Naive thymus-derived CD4-positive, alpha-beta T cell (primary cell): ENCODE results near the gene KCNH8. TPM values are rescaled to one million over a fixed set of nuclear protein-coding genes. Genes with fewer than 3 reads are reported as not detected.

Source experiments
- ATAC-seq: fragments of 150-1000 bp; cut with Tn5 transposase; 2 replicates; pipeline ENCODE4 v1.10.0; 2021; ENCODE audit warnings: mild to moderate bottlenecking, moderate library complexity
- CTCF ChIA-PET: fragments of 350-600 bp; sonication (Branson Sonifier 250); formaldehyde crosslinking; loops from one replicate; lab custom pipeline; 2021; ENCODE audit warnings: antibody characterized with exemption; lab: Charles Lee
- POLR2A ChIA-PET: fragments of 350-600 bp; sonication (Branson Sonifier 250); formaldehyde crosslinking; loops from one replicate; lab custom pipeline; 2021; ENCODE audit warnings: antibody characterized with exemption, inconsistent platforms; lab: Charles Lee
- DNase-seq, 9 donors: peaks; one replicate each; pipeline versions ENCODE4 v3.0.0 to v3.0.0-alpha.2; 2020 to 2022; ENCODE audit warnings: mixed read lengths in 1 of 9
- H3K27ac ChIP-seq: one replicate; pipeline ENCODE4 v1.7.0; 2013; ENCODE audit warnings: mild to moderate bottlenecking, low read depth, low read length, moderate library complexity
- H3K27me3 ChIP-seq, 2 donors: one replicate each; pipeline ENCODE4 v1.7.0; 2013; ENCODE audit warnings: low read length in 2 of 2, mild to moderate bottlenecking in 2 of 2, moderate library complexity in 2 of 2; ENCODE audit not compliant: control insufficient read depth in 2 of 2, insufficient read depth in 2 of 2
- H3K36me3 ChIP-seq, 3 experiments: 1 replicate in 2 of 3; 2 replicates in 1 of 3; pipeline ENCODE4 v1.7.0; 2013; ENCODE audit warnings: low read length in 3 of 3, mild to moderate bottlenecking in 3 of 3, moderate library complexity in 1 of 3; ENCODE audit not compliant: insufficient read depth in 3 of 3, control insufficient read depth in 2 of 3
- H3K4me1 ChIP-seq, 2 donors: one replicate each; pipeline ENCODE4 v1.7.0; 2013; ENCODE audit warnings: low read length in 2 of 2, mild to moderate bottlenecking in 2 of 2, moderate library complexity in 1 of 2; ENCODE audit not compliant: control insufficient read depth in 2 of 2, insufficient read depth in 2 of 2
- H3K4me3 ChIP-seq: 2 replicates; pipeline ENCODE4 v1.7.0; 2013; ENCODE audit warnings: mild to moderate bottlenecking, low read length
- H3K9me3 ChIP-seq, 3 experiments: 1 replicate in 2 of 3; 2 replicates in 1 of 3; pipeline ENCODE4 v1.7.0; 2013; ENCODE audit warnings: low read length in 3 of 3; ENCODE audit not compliant: control insufficient read depth in 2 of 3
- H3K27ac Mint-ChIP-seq, 9 donors: one replicate each; pipeline ENCODE4 v1.8.0; 2020 to 2022; ENCODE audit warnings: mixed read lengths in 9 of 9, mild to moderate bottlenecking in 8 of 9, moderate library complexity in 5 of 9, inconsistent platforms in 2 of 9
- H3K27me3 Mint-ChIP-seq, 5 donors: one replicate each; pipeline ENCODE4 v1.8.0; 2021 to 2022; ENCODE audit warnings: mixed read lengths in 5 of 5, mild to moderate bottlenecking in 1 of 5
- H3K36me3 Mint-ChIP-seq, 5 donors: one replicate each; pipeline ENCODE4 v1.8.0; 2020 to 2022; ENCODE audit warnings: mixed read lengths in 5 of 5, mild to moderate bottlenecking in 3 of 5, inconsistent platforms in 1 of 5
- H3K4me1 Mint-ChIP-seq, 7 donors: one replicate each; pipeline ENCODE4 v1.8.0; 2020 to 2022; ENCODE audit warnings: mixed read lengths in 7 of 7, mild to moderate bottlenecking in 3 of 7, inconsistent platforms in 1 of 7
- H3K4me3 Mint-ChIP-seq, 10 donors: one replicate each; pipeline ENCODE4 v1.8.0; 2020 to 2022; ENCODE audit warnings: mild to moderate bottlenecking in 10 of 10, mixed read lengths in 10 of 10, moderate library complexity in 6 of 10, inconsistent platforms in 2 of 10
- H3K9me3 Mint-ChIP-seq, 11 donors: one replicate each; pipeline ENCODE4 v1.8.0; 2020 to 2022; ENCODE audit warnings: mixed read lengths in 11 of 11, mild to moderate bottlenecking in 4 of 11, inconsistent platforms in 1 of 11, moderate library complexity in 1 of 11
- intact Hi-C, 2 donors: fragments of 100-400 bp; cut with micrococcal nuclease; formaldehyde crosslinking; loops; one replicate each; pipeline ENCODE4 v1.15.1; 2023
- polyA plus RNA-seq, 2 donors: library from polyadenylated mRNA; unstranded; fragments of 300-500 nt; fragmentation: Illumina TruSeq; gene quantifications; one replicate each; pipeline ENCODE4 v1.2.3, GENCODE V29; 2021
- total RNA-seq, 6 experiments: library from RNA in 5 of 6; stranded (reverse) in 5 of 6; gene quantifications; 1 replicate in 5 of 6; 2 replicates in 1 of 6; pipeline ENCODE4 v1.2.3 and lab custom pipeline; 2021 to 2026

KCNH8 gene
- total and polyA plus RNA-seq, 7 experiments from 2014 or later, result 0.16 to 0.29 (median 0.22) TPM; not detected in 4

DNA sequence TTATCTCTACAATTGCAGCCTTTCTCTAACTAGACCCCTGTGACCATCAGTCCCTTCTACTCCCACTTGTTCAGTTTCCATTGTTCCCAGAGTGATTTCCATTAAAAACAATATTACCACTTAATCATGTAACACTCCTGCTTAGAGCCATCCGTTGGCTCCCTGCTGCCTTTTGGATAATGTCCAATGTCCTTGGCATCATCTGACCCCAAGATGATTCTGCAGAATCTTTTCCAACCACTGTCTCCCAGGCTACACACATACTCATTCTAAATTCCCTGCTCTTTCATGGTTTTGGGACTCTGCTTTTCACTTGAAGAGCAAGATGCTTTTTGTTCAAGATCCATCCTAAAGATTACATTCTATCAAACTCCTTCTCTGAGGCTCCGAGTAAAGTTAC, 7.1 kb downstream of the KCNH8 start:
- H3K4me3 Mint-ChIP-seq, result no peak overlapping the region
- H3K27ac Mint-ChIP-seq, result no peak overlapping the region
- Histone ChIP-seq H3K4me1 (no peaks in the 10 kb centered on the region), H3K36me3 (no peaks in the 10 kb centered on the region), H3K27ac (no peak overlapping the region), H3K4me3 (no peak overlapping the region), H3K27me3 (no peaks in the 10 kb centered on the region), H3K9me3 (no peaks in the 10 kb centered on the region)
- no peak for DNase-seq
- CTCF ChIA-PET, result no interaction called here
- ATAC-seq, result no peak
- no peaks in the 10 kb centered on the region for H3K4me1 Mint-ChIP-seq
- POLR2A ChIA-PET, result no interaction called here
- H3K9me3 Mint-ChIP-seq, result peaks cover 0 to 6% (median 0%) of the 10 kb centered on the region in 11 donors
- H3K36me3 Mint-ChIP-seq, result no peaks in the 10 kb centered on the region
- peaks cover 15 to 30% (median 21%) of the 10 kb centered on the region in 5 donors for H3K27me3 Mint-ChIP-seq
- intact Hi-C loops, result no loop called here

- Mint-ChIP-seq H3K36me3 (no peaks in the 10 kb centered on the region), H3K9me3 (peaks cover 0 to 5% (median 0%) of the 10 kb centered on the region in 11 donors), H3K27ac (no peak overlapping the region), H3K4me3 (no peak overlapping the region), H3K4me1 (no peaks in the 10 kb centered on the region), H3K27me3 (peaks cover 12 to 25% (median 20%) of the 10 kb centered on the region in 5 donors)
- Histone ChIP-seq H3K27me3 (no peaks in the 10 kb centered on the region), H3K4me3 (no peak overlapping the region), H3K9me3 (no peaks in the 10 kb centered on the region), H3K36me3 (no peaks in the 10 kb centered on the region), H3K4me1 (no peaks in the 10 kb centered on the region), H3K27ac (no peak overlapping the region)
- CTCF ChIA-PET, result no interaction called here
- intact Hi-C loops, result no loop called here
- DNase-seq, result no peak
- no peak for ATAC-seq
- POLR2A ChIA-PET, result interaction anchor here (0.9 kb wide), 1 partner anchor 10 kb away, joined by 3 read pairs; no protein-coding TSS in a partner anchor
Measured at GRCh38 chr3:19159966-19160635, 11.8 kb downstream of the KCNH8 start.

- Histone ChIP-seq H3K4me3 (no peak overlapping the region), H3K27ac (no peak overlapping the region), H3K4me1 (no peaks in the 10 kb centered on the region), H3K36me3 (no peaks in the 10 kb centered on the region), H3K9me3 (no peaks in the 10 kb centered on the region), H3K27me3 (no peaks in the 10 kb centered on the region)
- CTCF ChIA-PET, result interaction anchor here (1.0 kb wide), 1 partner anchor 16 kb away, joined by 3 read pairs; no protein-coding TSS in a partner anchor
- no peak for DNase-seq
- no peak overlapping the region for H3K4me3 Mint-ChIP-seq
- intact Hi-C loops, result no loop called here
- peaks cover 0 to 4% (median 0%) of the 10 kb centered on the region in 11 donors for H3K9me3 Mint-ChIP-seq
- no peak for ATAC-seq
- H3K4me1 Mint-ChIP-seq, result no peaks in the 10 kb centered on the region
- H3K36me3 Mint-ChIP-seq, result no peaks in the 10 kb centered on the region
- no peak overlapping the region for H3K27ac Mint-ChIP-seq
- POLR2A ChIA-PET, result no interaction called here
- H3K27me3 Mint-ChIP-seq, result peaks cover 6 to 16% (median 11%) of the 10 kb centered on the region in 5 donors
Measured at GRCh38 chr3:19165654-19166053, 17.3 kb downstream of the KCNH8 start.

DNA sequence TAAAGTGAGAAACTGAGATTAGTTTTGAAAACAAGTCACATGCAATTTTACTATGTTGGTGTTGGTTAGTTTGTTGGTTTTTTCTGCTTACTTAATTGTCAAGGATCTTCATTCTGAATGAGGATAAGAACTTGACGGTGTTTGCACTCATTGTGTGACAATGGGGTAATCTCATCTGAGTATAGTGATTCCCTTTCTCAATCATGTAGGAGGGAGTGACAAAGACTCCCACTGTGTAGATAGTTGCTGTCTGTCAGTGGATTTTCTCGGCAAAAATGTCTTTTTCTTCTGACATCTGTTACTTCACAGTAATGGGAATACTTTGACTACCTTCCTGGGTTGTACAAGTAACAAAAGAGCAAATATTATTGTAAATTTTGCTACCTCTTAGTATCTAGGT, 23.5 kb downstream of the KCNH8 start:
- Histone ChIP-seq H3K36me3 (no peaks in the 10 kb centered on the region), H3K27ac (no peak overlapping the region), H3K4me3 (no peak overlapping the region), H3K4me1 (no peaks in the 10 kb centered on the region), H3K27me3 (no peaks in the 10 kb centered on the region), H3K9me3 (no peaks in the 10 kb centered on the region)
- Mint-ChIP-seq H3K9me3 (peaks cover 0 to 4% (median 0%) of the 10 kb centered on the region in 11 donors), H3K27ac (no peak overlapping the region), H3K36me3 (no peaks in the 10 kb centered on the region), H3K4me3 (no peak overlapping the region), H3K4me1 (no peaks in the 10 kb centered on the region), H3K27me3 (peaks cover 0 to 19% (median 6%) of the 10 kb centered on the region in 5 donors)
- no peak for DNase-seq
- intact Hi-C loops, result no loop called here
- no peak for ATAC-seq
- POLR2A ChIA-PET, result no interaction called here
- CTCF ChIA-PET, result no interaction called here

- Mint-ChIP-seq H3K4me1 (no peaks in the 10 kb centered on the region), H3K27ac (no peak overlapping the region), H3K36me3 (no peaks in the 10 kb centered on the region), H3K4me3 (no peak overlapping the region), H3K9me3 (peaks cover 0 to 4% (median 0%) of the 10 kb centered on the region in 11 donors), H3K27me3 (peaks cover 6 to 24% (median 9%) of the 10 kb centered on the region in 5 donors)
- ATAC-seq (no peak), DNase-seq (no peak)
- intact Hi-C loops, result no loop called here
- Histone ChIP-seq H3K27me3 (peaks cover 0 to 4% of the 10 kb centered on the region in 2 donors), H3K9me3 (no peaks in the 10 kb centered on the region), H3K27ac (no peak overlapping the region), H3K4me3 (no peak overlapping the region), H3K4me1 (no peaks in the 10 kb centered on the region), H3K36me3 (no peaks in the 10 kb centered on the region)
- ChIA-PET CTCF (no interaction called here), POLR2A (no interaction called here)
Measured at GRCh38 chr3:19173945-19174344, 25.6 kb downstream of the KCNH8 start.

DNA sequence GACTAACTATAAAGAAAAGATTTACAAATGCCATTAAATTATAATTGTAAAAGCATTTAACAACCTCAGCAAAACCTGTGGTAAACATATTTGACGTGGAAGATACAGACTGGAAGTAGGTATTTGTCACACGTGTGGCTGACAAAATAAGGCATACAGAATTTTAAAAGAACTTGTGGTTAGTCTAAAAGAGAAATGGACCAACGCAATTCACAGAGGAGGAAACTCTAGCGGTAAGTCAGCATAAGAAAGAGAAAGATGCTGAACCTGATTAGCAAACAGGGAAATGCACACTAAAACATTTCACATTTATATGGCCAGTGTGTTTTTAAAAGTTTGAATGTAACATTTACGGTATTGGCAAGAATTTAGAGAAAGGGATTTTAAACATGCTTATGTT, 35.3 kb downstream of the KCNH8 start:
- no peaks in the 10 kb centered on the region for H3K36me3 Mint-ChIP-seq
- no peaks in the 10 kb centered on the region for H3K27me3 ChIP-seq
- ChIA-PET POLR2A (no interaction called here), CTCF (no interaction called here)
- H3K4me3 ChIP-seq, result no peak overlapping the region
- H3K4me1 ChIP-seq, result no peaks in the 10 kb centered on the region
- intact Hi-C loops, result no loop called here
- no peaks in the 10 kb centered on the region for H3K9me3 Mint-ChIP-seq
- DNase-seq (no peak), ATAC-seq (no peak)
- no peaks in the 10 kb centered on the region for H3K36me3 ChIP-seq
- H3K27ac Mint-ChIP-seq, result no peak overlapping the region
- H3K27ac ChIP-seq, result no peak overlapping the region
- peaks cover 0 to 18% (median 2%) of the 10 kb centered on the region in 5 donors for H3K27me3 Mint-ChIP-seq
- H3K4me3 Mint-ChIP-seq, result no peak overlapping the region
- peaks cover 0 to 2% (median 0%) of the 10 kb centered on the region in 7 donors for H3K4me1 Mint-ChIP-seq
- H3K9me3 ChIP-seq, result no peaks in the 10 kb centered on the region

DNA sequence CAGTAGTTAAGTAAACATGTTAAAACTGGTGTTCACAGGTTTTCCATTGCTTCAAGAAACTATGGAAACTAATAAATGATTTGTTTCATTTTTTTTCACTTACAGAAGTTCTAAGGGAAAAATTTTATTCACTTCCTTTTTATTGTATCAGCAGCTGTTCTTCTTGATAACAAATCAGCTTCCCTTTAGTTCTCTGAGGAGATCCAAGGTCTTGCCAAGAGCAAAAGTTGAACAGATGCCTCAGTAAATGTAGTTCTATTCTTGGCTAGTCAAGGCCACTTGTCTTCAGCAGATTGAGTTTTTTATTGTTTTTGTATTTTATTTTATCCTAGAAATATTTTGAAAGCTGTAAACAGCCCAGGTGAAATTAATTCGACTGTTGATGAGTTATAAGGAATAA, 41.8 kb downstream of the KCNH8 start:
- Histone ChIP-seq H3K4me1 (no peaks in the 10 kb centered on the region), H3K36me3 (no peaks in the 10 kb centered on the region), H3K9me3 (no peaks in the 10 kb centered on the region), H3K4me3 (no peak overlapping the region), H3K27me3 (no peaks in the 10 kb centered on the region), H3K27ac (no peak overlapping the region)
- intact Hi-C loops, result no loop called here
- no peak for DNase-seq
- no peaks in the 10 kb centered on the region for H3K9me3 Mint-ChIP-seq
- CTCF ChIA-PET, result no interaction called here
- H3K27ac Mint-ChIP-seq, result no peak overlapping the region
- no peak overlapping the region for H3K4me3 Mint-ChIP-seq
- peaks cover 3 to 15% (median 5%) of the 10 kb centered on the region in 5 donors for H3K27me3 Mint-ChIP-seq
- no peak for ATAC-seq
- no peaks in the 10 kb centered on the region for H3K4me1 Mint-ChIP-seq
- no peaks in the 10 kb centered on the region for H3K36me3 Mint-ChIP-seq
- POLR2A ChIA-PET, result no interaction called here
